Measurements from ENCODE around the gene CTSD. TPM values are rescaled to one million over a fixed set of nuclear protein-coding genes. Genes with fewer than 3 reads are reported as not detected.

The CTSD gene
- total RNA-seq, 2 donors from 2014 or later, result 79.6 to 83.2 TPM

GRCh38 chr11:1744891-1745700, 18.6 kb downstream of the CTSD start:
- peaks cover 8% of the 10 kb centered on the region for H3K27me3 Mint-ChIP-seq
- H3K36me3 Mint-ChIP-seq (ENCODE audit: low read depth), result no peaks in the 10 kb centered on the region
- H3K27ac Mint-ChIP-seq, result no peak overlapping the region
- DNase-seq, result no peak
- H3K4me3 Mint-ChIP-seq, result no peak overlapping the region
- H3K4me1 Mint-ChIP-seq, result peaks cover 7% of the 10 kb centered on the region
- H3K9me3 ChIP-seq (ENCODE audit: control insufficient read depth, low read length, poor library complexity, severe bottlenecking), result no peaks in the 10 kb centered on the region
- no peak for ATAC-seq

GRCh38 chr11:1744137-1744886, 19.4 kb downstream of the CTSD start:
- Mint-ChIP-seq H3K4me3 (no peak overlapping the region), H3K4me1 (peaks cover 1% of the 10 kb centered on the region), H3K27ac (no peak overlapping the region)

GRCh38 chr11:1743585-1744136, 20.1 kb downstream of the CTSD start:
- no peaks in the 10 kb centered on the region for H3K36me3 Mint-ChIP-seq (ENCODE audit: low read depth)
- no peak overlapping the region for H3K27ac Mint-ChIP-seq
- no peak overlapping the region for H3K4me3 Mint-ChIP-seq
- no peak for DNase-seq
- H3K27me3 Mint-ChIP-seq, result peaks cover 6% of the 10 kb centered on the region
- H3K4me1 Mint-ChIP-seq, result peaks cover 4% of the 10 kb centered on the region
- ATAC-seq, result no peak
- H3K9me3 ChIP-seq (ENCODE audit: control insufficient read depth, low read length, poor library complexity, severe bottlenecking), result no peaks in the 10 kb centered on the region

More at GRCh38 chr11:1744137-1744886, 19.4 kb downstream of the CTSD start:
- ATAC-seq (no peak), DNase-seq (no peak)
- Mint-ChIP-seq H3K27me3 (peaks cover 5% of the 10 kb centered on the region), H3K36me3 (ENCODE audit: low read depth) (no peaks in the 10 kb centered on the region)
- no peaks in the 10 kb centered on the region for H3K9me3 ChIP-seq (ENCODE audit: control insufficient read depth, low read length, poor library complexity, severe bottlenecking)

GRCh38 chr11:1742869-1743584, 20.7 kb downstream of the CTSD start:
- Mint-ChIP-seq H3K4me3 (no peak overlapping the region), H3K27ac (no peak overlapping the region), H3K4me1 (peaks cover 4% of the 10 kb centered on the region), H3K36me3 (ENCODE audit: low read depth) (no peaks in the 10 kb centered on the region), H3K27me3 (peaks cover 6% of the 10 kb centered on the region)
- H3K9me3 ChIP-seq (ENCODE audit: control insufficient read depth, low read length, poor library complexity, severe bottlenecking), result no peaks in the 10 kb centered on the region
- no peak for DNase-seq
- no peak for ATAC-seq

GRCh38 chr11:1742371-1742770, 21.4 kb downstream of the CTSD start:
- no peak overlapping the region for H3K27ac Mint-ChIP-seq
- peaks cover 6% of the 10 kb centered on the region for H3K27me3 Mint-ChIP-seq
- H3K4me1 Mint-ChIP-seq, result peaks cover 4% of the 10 kb centered on the region
- peaks cover 2% of the 10 kb centered on the region for H3K9me3 ChIP-seq (ENCODE audit: control insufficient read depth, low read length, poor library complexity, severe bottlenecking)
- no peak overlapping the region for H3K4me3 Mint-ChIP-seq
- no peak for DNase-seq
- no peaks in the 10 kb centered on the region for H3K36me3 Mint-ChIP-seq (ENCODE audit: low read depth)
- ATAC-seq, result no peak

GRCh38 chr11:1741741-1742140, 22.0 kb downstream of the CTSD start:
- H3K27ac Mint-ChIP-seq, result no peak overlapping the region
- H3K36me3 Mint-ChIP-seq (ENCODE audit: low read depth), result peaks cover under 1% of the 10 kb centered on the region
- peaks cover 4% of the 10 kb centered on the region for H3K4me1 Mint-ChIP-seq
- H3K9me3 ChIP-seq (ENCODE audit: control insufficient read depth, low read length, poor library complexity, severe bottlenecking), result peaks cover 2% of the 10 kb centered on the region
- H3K27me3 Mint-ChIP-seq, result peaks cover 6% of the 10 kb centered on the region
- ATAC-seq, result no peak
- no peak for DNase-seq
- H3K4me3 Mint-ChIP-seq, result no peak overlapping the region

- H3K27me3 Mint-ChIP-seq, result peaks cover 6% of the 10 kb centered on the region
- peaks cover 6% of the 10 kb centered on the region for H3K36me3 Mint-ChIP-seq (ENCODE audit: low read depth)
- ATAC-seq, result no peak
- no peak for DNase-seq
- H3K4me3 Mint-ChIP-seq, result no peak overlapping the region
- peaks cover 4% of the 10 kb centered on the region for H3K4me1 Mint-ChIP-seq
- H3K9me3 ChIP-seq (ENCODE audit: control insufficient read depth, low read length, poor library complexity, severe bottlenecking), result peaks cover 2% of the 10 kb centered on the region
- no peak overlapping the region for H3K27ac Mint-ChIP-seq
These were observed 22.8 kb downstream of the CTSD start for GRCh38 chr11:1740786-1741530.

- DNase-seq (no peak), ATAC-seq (no peak)
- Mint-ChIP-seq H3K27ac (no peak overlapping the region), H3K27me3 (peaks cover 6% of the 10 kb centered on the region), H3K4me3 (no peak overlapping the region), H3K36me3 (ENCODE audit: low read depth) (peaks cover 6% of the 10 kb centered on the region), H3K4me1 (peaks cover 4% of the 10 kb centered on the region)
- H3K9me3 ChIP-seq (ENCODE audit: control insufficient read depth, low read length, poor library complexity, severe bottlenecking), result peaks cover 2% of the 10 kb centered on the region
These were observed 24.2 kb downstream of the CTSD start for GRCh38 chr11:1739576-1739975.

- DNase-seq (no peak), ATAC-seq (no peak)
- Mint-ChIP-seq H3K27me3 (peaks cover 17% of the 10 kb centered on the region), H3K27ac (no peak overlapping the region), H3K4me3 (no peak overlapping the region), H3K36me3 (ENCODE audit: low read depth) (peaks cover 6% of the 10 kb centered on the region), H3K4me1 (peaks cover 12% of the 10 kb centered on the region)
- peaks cover 2% of the 10 kb centered on the region for H3K9me3 ChIP-seq (ENCODE audit: control insufficient read depth, low read length, poor library complexity, severe bottlenecking)
These were observed 25.3 kb downstream of the CTSD start for GRCh38 chr11:1738380-1738779.

GRCh38 chr11:1737080-1737757, 26.5 kb downstream of the CTSD start:
- Mint-ChIP-seq H3K36me3 (ENCODE audit: low read depth) (peaks cover 6% of the 10 kb centered on the region), H3K4me1 (peaks cover 12% of the 10 kb centered on the region), H3K27me3 (peaks cover 29% of the 10 kb centered on the region), H3K4me3 (no peak overlapping the region), H3K27ac (no peak overlapping the region)
- peaks cover 2% of the 10 kb centered on the region for H3K9me3 ChIP-seq (ENCODE audit: control insufficient read depth, low read length, poor library complexity, severe bottlenecking)
- ATAC-seq, result no peak
- no peak for DNase-seq

- ATAC-seq (no peak), DNase-seq (no peak)
- Mint-ChIP-seq H3K36me3 (ENCODE audit: low read depth) (peaks cover 6% of the 10 kb centered on the region), H3K4me3 (no peak overlapping the region), H3K27me3 (peaks cover 36% of the 10 kb centered on the region), H3K4me1 (peaks cover 12% of the 10 kb centered on the region), H3K27ac (no peak overlapping the region)
- H3K9me3 ChIP-seq (ENCODE audit: control insufficient read depth, low read length, poor library complexity, severe bottlenecking), result peaks cover 2% of the 10 kb centered on the region
These were observed 27.2 kb downstream of the CTSD start for GRCh38 chr11:1736447-1736992.

GRCh38 chr11:1735271-1735670, 28.5 kb downstream of the CTSD start:
- Mint-ChIP-seq H3K36me3 (ENCODE audit: low read depth) (peaks cover 6% of the 10 kb centered on the region), H3K4me3 (no peak overlapping the region), H3K27ac (no peak overlapping the region), H3K27me3 (peaks cover 45% of the 10 kb centered on the region), H3K4me1 (peaks cover 12% of the 10 kb centered on the region)
- H3K9me3 ChIP-seq (ENCODE audit: control insufficient read depth, low read length, poor library complexity, severe bottlenecking), result peaks cover 2% of the 10 kb centered on the region
- DNase-seq (no peak), ATAC-seq (no peak)
